T-helper 2 cell treated with Interferon-gamma antibody and Interleukin-4, amounts not matched to agents 5 μg/mL and 100 μg/mL, for 36 hours (primary cell): ENCODE results near the gene IGFBP5.

ENCODE experiments used
- DNase-seq: peaks from one replicate; pipeline ENCODE4 v3.0.0; 2021; ENCODE audit warnings: low spot score
- H3K27ac Mint-ChIP-seq: one replicate; pipeline ENCODE4 v1.8.0; 2021; ENCODE audit warnings: mild to moderate bottlenecking, mixed read lengths
- H3K27me3 Mint-ChIP-seq: one replicate; pipeline ENCODE4 v1.8.0; 2021; ENCODE audit warnings: low read depth, mixed read lengths
- H3K36me3 Mint-ChIP-seq: one replicate; pipeline ENCODE4 v1.8.0; 2021; ENCODE audit warnings: low read depth, mixed read lengths
- H3K4me1 Mint-ChIP-seq: one replicate; pipeline ENCODE4 v1.8.0; 2021; ENCODE audit warnings: low read depth, mixed read lengths
- H3K4me3 Mint-ChIP-seq: one replicate; pipeline ENCODE4 v1.8.0; 2022; ENCODE audit warnings: mild to moderate bottlenecking, moderate library complexity, mixed read lengths
- H3K9me3 Mint-ChIP-seq: one replicate; pipeline ENCODE4 v1.8.0; 2021; ENCODE audit warnings: mixed read lengths

The IGFBP5 gene

DNA sequence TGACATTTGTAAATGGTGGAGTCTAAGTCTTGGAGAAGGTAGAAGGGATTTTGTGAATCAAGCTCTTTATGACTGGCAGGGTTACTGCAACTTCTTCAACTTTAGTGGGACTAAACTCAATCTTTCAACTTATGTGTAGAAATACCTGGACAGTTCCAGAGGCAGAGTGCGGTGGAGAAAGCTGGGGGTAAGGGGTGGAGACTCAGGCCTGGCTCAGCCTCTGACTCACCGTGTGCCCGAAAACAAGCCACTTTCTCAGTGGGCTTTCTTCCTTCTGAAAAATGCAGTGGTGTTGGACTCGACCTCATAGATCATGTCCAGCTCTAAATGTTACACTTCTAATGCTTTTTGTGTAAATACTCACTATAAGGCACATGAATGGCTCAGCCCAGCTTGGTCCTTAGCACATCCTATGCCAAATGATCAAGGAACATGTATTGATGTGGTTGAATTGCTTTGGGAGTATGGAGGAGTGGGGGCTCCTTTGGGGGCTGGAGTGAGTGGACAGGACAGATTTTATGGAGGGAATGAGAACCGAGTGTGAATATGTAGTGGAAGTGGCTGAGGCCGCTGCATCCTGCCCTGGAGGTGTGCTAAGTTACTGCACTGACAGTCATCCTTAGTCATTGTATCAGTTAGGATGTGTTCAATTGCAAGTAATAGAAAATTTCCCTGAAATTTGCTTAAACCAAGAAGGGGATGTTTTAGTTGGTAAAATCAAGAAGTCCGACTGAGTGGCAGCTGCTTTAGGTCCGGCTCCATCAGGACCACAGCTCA is 32.2 kb upstream of the IGFBP5 start:
- Mint-ChIP-seq H3K4me3 (no peak overlapping the region), H3K4me1 (no peaks in the 10 kb centered on the region), H3K27me3 (peaks cover 2% of the 10 kb centered on the region), H3K36me3 (no peaks in the 10 kb centered on the region), H3K9me3 (no peaks in the 10 kb centered on the region), H3K27ac (no peak overlapping the region)
- DNase-seq, result no peak

GRCh38 chr2:216724190-216724589 is 28.8 kb upstream of the IGFBP5 start:
- Mint-ChIP-seq H3K27me3 (no peaks in the 10 kb centered on the region), H3K4me3 (no peak overlapping the region)
- DNase-seq, result no peak

DNA sequence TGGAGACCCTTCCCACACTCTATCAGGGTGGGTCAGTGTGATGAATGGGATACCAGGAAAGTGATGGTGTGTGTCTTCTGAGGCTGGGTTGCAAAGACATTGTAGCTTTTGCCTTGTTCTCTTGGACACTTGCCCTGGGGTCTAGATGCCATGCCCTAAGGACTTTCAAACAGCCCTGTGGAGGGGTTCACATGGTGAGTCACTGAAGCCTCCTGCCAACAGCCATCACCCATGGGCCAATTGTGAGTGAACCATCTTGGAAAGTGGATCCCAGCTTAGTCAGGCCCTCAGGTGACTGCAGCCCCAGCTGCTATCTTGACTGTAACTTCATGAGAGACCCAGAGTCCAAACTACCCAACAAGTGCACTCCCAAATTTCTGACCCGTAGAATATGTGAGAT is 25.8 kb upstream of the IGFBP5 start:
- Mint-ChIP-seq H3K36me3 (no peaks in the 10 kb centered on the region), H3K4me3 (no peak overlapping the region), H3K9me3 (no peaks in the 10 kb centered on the region), H3K27ac (no peak overlapping the region), H3K27me3 (no peaks in the 10 kb centered on the region), H3K4me1 (no peaks in the 10 kb centered on the region)
- DNase-seq, result no peak

More at GRCh38 chr2:216724190-216724589, 28.8 kb upstream of the IGFBP5 start:
- Mint-ChIP-seq H3K4me1 (no peaks in the 10 kb centered on the region), H3K36me3 (no peaks in the 10 kb centered on the region), H3K9me3 (no peaks in the 10 kb centered on the region), H3K27ac (no peak overlapping the region)

DNA sequence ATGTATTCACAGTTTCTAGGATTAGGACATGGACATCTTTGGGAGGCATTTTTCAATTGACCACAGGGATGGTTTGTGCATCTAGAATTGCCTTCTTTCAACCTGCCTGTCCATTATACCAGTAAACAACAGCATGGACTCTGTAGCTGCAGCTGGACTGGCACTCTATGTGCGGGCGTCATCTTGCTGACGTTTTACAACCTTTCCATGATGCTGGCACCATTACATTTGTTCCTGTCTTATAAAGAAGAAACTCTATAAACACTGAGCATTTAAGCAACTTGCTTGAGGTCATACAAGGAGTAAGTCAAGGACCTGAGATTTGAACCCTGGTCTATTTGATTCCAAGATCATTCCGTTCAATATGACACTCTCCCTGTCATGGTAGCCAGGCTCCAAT is 25.4 kb upstream of the IGFBP5 start:
- H3K36me3 Mint-ChIP-seq, result no peaks in the 10 kb centered on the region
- no peak overlapping the region for H3K27ac Mint-ChIP-seq
- no peaks in the 10 kb centered on the region for H3K4me1 Mint-ChIP-seq
- no peaks in the 10 kb centered on the region for H3K27me3 Mint-ChIP-seq
- H3K4me3 Mint-ChIP-seq, result no peak overlapping the region
- no peaks in the 10 kb centered on the region for H3K9me3 Mint-ChIP-seq
- no peak for DNase-seq

GRCh38 chr2:216717907-216718615 is 22.7 kb upstream of the IGFBP5 start:
- no peak for DNase-seq
- Mint-ChIP-seq H3K27me3 (no peaks in the 10 kb centered on the region), H3K27ac (no peak overlapping the region), H3K4me3 (no peak overlapping the region), H3K9me3 (no peaks in the 10 kb centered on the region), H3K36me3 (no peaks in the 10 kb centered on the region), H3K4me1 (no peaks in the 10 kb centered on the region)

GRCh38 chr2:216717491-216717901 is 22.1 kb upstream of the IGFBP5 start:
- no peaks in the 10 kb centered on the region for H3K27me3 Mint-ChIP-seq

DNA sequence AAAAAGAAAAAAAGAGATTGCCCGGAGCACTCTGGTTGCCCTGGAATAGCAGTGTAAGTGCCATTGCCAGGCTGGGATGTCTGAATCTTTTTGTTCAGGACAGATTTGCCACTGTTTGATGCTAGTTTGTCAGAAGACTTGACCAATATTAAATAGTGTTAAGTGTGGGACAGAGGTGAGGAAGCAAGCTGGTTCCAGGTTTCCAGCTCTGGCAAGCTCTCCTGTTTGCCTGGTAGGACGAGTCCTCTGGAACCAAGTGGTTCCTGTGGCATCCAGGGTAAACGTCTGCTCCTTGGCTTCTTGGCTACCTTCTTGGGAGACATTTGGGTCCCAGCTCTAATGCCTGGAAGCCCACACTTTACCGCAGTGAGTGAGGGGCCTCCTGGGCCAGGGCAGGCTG is 20.8 kb upstream of the IGFBP5 start:
- H3K36me3 Mint-ChIP-seq, result no peaks in the 10 kb centered on the region
- no peaks in the 10 kb centered on the region for H3K4me1 Mint-ChIP-seq
- no peaks in the 10 kb centered on the region for H3K9me3 Mint-ChIP-seq
- peaks cover 3% of the 10 kb centered on the region for H3K27me3 Mint-ChIP-seq
- DNase-seq, result no peak
- no peak overlapping the region for H3K4me3 Mint-ChIP-seq
- H3K27ac Mint-ChIP-seq, result no peak overlapping the region

More at GRCh38 chr2:216717491-216717901, 22.1 kb upstream of the IGFBP5 start:
- DNase-seq, result no peak
- Mint-ChIP-seq H3K9me3 (no peaks in the 10 kb centered on the region), H3K4me3 (no peak overlapping the region), H3K4me1 (no peaks in the 10 kb centered on the region), H3K27ac (no peak overlapping the region), H3K36me3 (no peaks in the 10 kb centered on the region)

DNA sequence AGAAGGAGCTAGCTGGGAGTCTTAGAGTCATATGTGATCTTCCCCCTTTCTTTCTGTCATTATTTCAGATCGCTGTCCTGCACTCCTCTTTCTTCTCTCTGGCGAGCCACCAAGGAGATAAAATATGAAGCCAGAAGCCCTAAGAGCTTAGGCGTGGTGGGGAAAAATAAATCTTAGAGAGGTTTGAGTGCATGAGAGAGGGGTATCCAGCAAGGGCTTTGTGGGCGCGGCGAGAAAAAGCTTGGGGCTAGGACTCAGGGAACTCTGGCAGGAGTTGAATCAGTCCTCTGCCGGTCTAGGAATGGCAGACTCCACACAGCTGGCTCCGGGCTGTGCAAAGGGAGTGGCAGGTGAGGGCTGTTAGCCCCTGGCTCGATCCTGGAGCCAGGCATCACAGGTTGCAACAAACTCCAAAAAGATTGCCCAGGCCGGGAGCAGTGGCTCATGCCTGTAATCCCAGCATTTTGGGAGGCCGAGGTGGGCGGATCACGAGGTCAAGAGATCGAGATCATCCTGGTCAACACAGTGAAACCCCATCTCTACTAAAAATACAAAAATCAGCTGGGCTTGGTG is 20.1 kb upstream of the IGFBP5 start:
- Mint-ChIP-seq H3K36me3 (no peaks in the 10 kb centered on the region), H3K4me1 (no peaks in the 10 kb centered on the region), H3K9me3 (no peaks in the 10 kb centered on the region), H3K27ac (no peak overlapping the region), H3K4me3 (no peak overlapping the region), H3K27me3 (peaks cover 3% of the 10 kb centered on the region)
- DNase-seq, result no peak

DNA sequence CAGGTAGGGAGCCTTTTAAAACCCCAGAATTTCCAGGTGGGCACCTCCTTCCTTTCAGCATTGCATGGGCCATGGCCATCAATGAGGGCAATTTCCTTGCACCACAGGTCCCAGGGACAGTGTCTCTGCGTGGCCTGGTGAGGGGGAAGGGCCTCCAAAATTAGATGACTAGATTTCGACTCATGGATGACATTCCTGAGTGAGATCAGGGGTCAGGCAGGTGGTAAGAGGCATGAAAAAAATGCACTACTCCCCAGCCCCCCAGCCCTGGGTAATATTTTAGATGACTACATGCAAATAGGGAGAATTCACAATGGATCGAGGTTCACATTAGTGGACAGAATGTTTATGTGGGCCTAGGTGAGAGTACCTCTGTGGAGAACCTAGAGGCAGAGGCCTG is 19.0 kb upstream of the IGFBP5 start:
- H3K9me3 Mint-ChIP-seq, result peaks cover 3% of the 10 kb centered on the region
- H3K4me3 Mint-ChIP-seq, result no peak overlapping the region
- no peak overlapping the region for H3K27ac Mint-ChIP-seq
- H3K27me3 Mint-ChIP-seq, result peaks cover 3% of the 10 kb centered on the region
- no peak for DNase-seq
- H3K36me3 Mint-ChIP-seq, result no peaks in the 10 kb centered on the region
- no peaks in the 10 kb centered on the region for H3K4me1 Mint-ChIP-seq

GRCh38 chr2:216713691-216714336 is 18.5 kb upstream of the IGFBP5 start:
- H3K27me3 Mint-ChIP-seq, result peaks cover 3% of the 10 kb centered on the region
- H3K9me3 Mint-ChIP-seq, result peaks cover 5% of the 10 kb centered on the region

GRCh38 chr2:216711348-216711747 is 16.0 kb upstream of the IGFBP5 start:
- H3K4me3 Mint-ChIP-seq, result no peak overlapping the region
- H3K36me3 Mint-ChIP-seq, result no peaks in the 10 kb centered on the region
- H3K9me3 Mint-ChIP-seq, result peaks cover 5% of the 10 kb centered on the region
- peaks cover 3% of the 10 kb centered on the region for H3K27me3 Mint-ChIP-seq
- no peak for DNase-seq
- H3K4me1 Mint-ChIP-seq, result no peaks in the 10 kb centered on the region
- H3K27ac Mint-ChIP-seq, result no peak overlapping the region

More at GRCh38 chr2:216713691-216714336, 18.5 kb upstream of the IGFBP5 start:
- Mint-ChIP-seq H3K27ac (no peak overlapping the region), H3K4me1 (no peaks in the 10 kb centered on the region), H3K36me3 (no peaks in the 10 kb centered on the region), H3K4me3 (no peak overlapping the region)
- DNase-seq, result no peak

GRCh38 chr2:216710551-216711301 is 15.4 kb upstream of the IGFBP5 start:
- H3K4me3 Mint-ChIP-seq, result no peak overlapping the region
- H3K9me3 Mint-ChIP-seq, result peaks cover 5% of the 10 kb centered on the region
- peaks cover 3% of the 10 kb centered on the region for H3K27me3 Mint-ChIP-seq
- no peaks in the 10 kb centered on the region for H3K36me3 Mint-ChIP-seq
- DNase-seq, result no peak
- H3K4me1 Mint-ChIP-seq, result no peaks in the 10 kb centered on the region
- no peak overlapping the region for H3K27ac Mint-ChIP-seq

DNA sequence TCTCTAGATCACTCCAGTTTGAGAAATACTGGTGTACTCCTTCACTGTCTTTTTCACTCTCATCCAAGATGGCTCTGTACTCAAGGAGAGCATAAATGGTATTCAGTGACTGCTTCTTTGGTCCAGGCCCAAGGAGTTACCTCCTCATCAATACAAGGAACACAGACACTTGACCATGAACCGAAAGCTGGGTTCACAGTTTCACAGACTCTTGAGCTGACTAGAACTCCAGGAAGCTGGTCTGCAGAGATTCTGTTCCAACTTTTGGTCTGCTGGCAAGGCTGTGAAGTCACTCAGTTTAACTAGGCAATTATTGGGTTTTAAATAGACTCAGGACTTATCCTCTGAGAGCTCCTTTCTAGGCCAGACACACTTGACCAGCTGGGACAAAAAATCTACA is 7.4 kb upstream of the IGFBP5 start:
- no peaks in the 10 kb centered on the region for H3K4me1 Mint-ChIP-seq
- peaks cover 10% of the 10 kb centered on the region for H3K27me3 Mint-ChIP-seq
- no peak overlapping the region for H3K27ac Mint-ChIP-seq
- no peaks in the 10 kb centered on the region for H3K36me3 Mint-ChIP-seq
- H3K4me3 Mint-ChIP-seq, result no peak overlapping the region
- DNase-seq, result no peak
- H3K9me3 Mint-ChIP-seq, result no peaks in the 10 kb centered on the region
